ENCODE measurements around the gene VILL. TPM values are rescaled to one million over a fixed set of nuclear protein-coding genes. Genes with fewer than 3 reads are reported as not detected.
A peak's percentile ranks its signal among the peaks of the same experiment; 100 is the strongest.
"Not testable (repeated sequence)": the region's sequence is repeated elsewhere in the genome, so short reads cannot be mapped to it uniquely, and the experiment has no call there.

VILL gene
- total RNA-seq, 1 experiment from 2014 or later = 1.7 TPM

GRCh38 chr3:38029400-38030125 lies 39.0 kb downstream of the VILL start, which contains the start of gene PLCD1:
Gene PLCD1 (minus strand): TSS chr3:38029642. CDS start chr3:38029539, 103 bp downstream.
- no peak for DNase-seq (ENCODE audit: extremely low read depth, low read depth)

GRCh38 chr3:38030126-38031021 lies 39.8 kb downstream of the VILL start:
- no peak for DNase-seq (ENCODE audit: extremely low read depth, low read depth)

- peak; percentile 55 for DNase-seq (ENCODE audit: extremely low read depth, low read depth)
These were observed 40.7 kb downstream of the VILL start for GRCh38 chr3:38031022-38031994.

GRCh38 chr3:38032328-38032865 lies 41.8 kb downstream of the VILL start:
- DNase-seq (ENCODE audit: extremely low read depth, low read depth) = no peak

- DNase-seq (ENCODE audit: extremely low read depth, low read depth) = not testable (repeated sequence)
These were observed 43.0 kb downstream of the VILL start for GRCh38 chr3:38033586-38033985.

GRCh38 chr3:38034335-38034734 lies 43.7 kb downstream of the VILL start:
- DNase-seq (ENCODE audit: extremely low read depth, low read depth) = not testable (repeated sequence)

GRCh38 chr3:38036286-38036685 lies 45.7 kb downstream of the VILL start:
- DNase-seq (ENCODE audit: extremely low read depth, low read depth) = no peak

GRCh38 chr3:38036906-38037305 lies 46.3 kb downstream of the VILL start:
- no peak for DNase-seq (ENCODE audit: extremely low read depth, low read depth)

GRCh38 chr3:38038447-38038911 lies 47.9 kb downstream of the VILL start:
- no peak for DNase-seq (ENCODE audit: extremely low read depth, low read depth)

GRCh38 chr3:38039101-38039898 lies 48.7 kb downstream of the VILL start, which contains the start of gene DLEC1:
Gene DLEC1 (plus strand): TSS chr3:38039208. CDS start chr3:38039226, 18 bp downstream.
- peak; percentile 13 for DNase-seq (ENCODE audit: extremely low read depth, low read depth)

- DNase-seq (ENCODE audit: extremely low read depth, low read depth) = no peak
These were observed 49.3 kb downstream of the VILL start for GRCh38 chr3:38039899-38040261.

- DNase-seq (ENCODE audit: extremely low read depth, low read depth) = no peak
These were observed 49.8 kb downstream of the VILL start for GRCh38 chr3:38040401-38040800.

GRCh38 chr3:38043486-38043885 lies 52.9 kb downstream of the VILL start:
- no peak for DNase-seq (ENCODE audit: extremely low read depth, low read depth)

- no peak for DNase-seq (ENCODE audit: extremely low read depth, low read depth)
These were observed 55.4 kb downstream of the VILL start for GRCh38 chr3:38046027-38046426.

GRCh38 chr3:38046821-38047220 lies 56.2 kb downstream of the VILL start:
- DNase-seq (ENCODE audit: extremely low read depth, low read depth) = no peak

- no peak for DNase-seq (ENCODE audit: extremely low read depth, low read depth)
These were observed 57.3 kb downstream of the VILL start for GRCh38 chr3:38047896-38048295.

- DNase-seq (ENCODE audit: extremely low read depth, low read depth) = no peak
These were observed 59.0 kb downstream of the VILL start for GRCh38 chr3:38049358-38050126.

- DNase-seq (ENCODE audit: extremely low read depth, low read depth) = no peak
These were observed 60.5 kb downstream of the VILL start for GRCh38 chr3:38051131-38051530.

Measured in NCI-H460 (cell line).